ENCODE results near the gene ABI1.

The ABI1 gene

DNA sequence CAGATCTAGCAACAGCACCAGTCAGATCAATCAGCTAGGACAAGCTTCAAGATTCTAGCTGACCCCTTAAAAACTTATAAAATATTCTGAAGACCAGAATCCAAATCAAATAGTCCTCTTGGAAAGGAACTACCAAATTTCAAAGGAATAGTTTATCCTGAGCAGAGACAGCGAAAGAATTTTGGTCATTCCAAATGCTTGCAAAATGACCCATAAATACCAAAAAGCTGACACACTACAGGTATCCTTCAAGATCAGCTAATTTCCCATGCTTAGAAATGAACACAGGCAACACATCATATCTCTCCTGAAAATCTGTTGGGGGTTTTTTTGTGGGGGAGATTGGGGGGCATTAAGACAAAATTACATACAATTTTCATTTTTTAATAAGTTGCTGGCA lies 84.5 kb downstream of the ABI1 start:
- H3K36me3 ChIP-seq (ENCODE audit: control insufficient read depth, insufficient read depth, low read length), result no peaks in the 10 kb centered on the region
- H3K27ac ChIP-seq (ENCODE audit: insufficient read depth, low read depth, low read length, poor library complexity, severe bottlenecking), result no peak overlapping the region
- 100% methylated on average over 1 of the region's 1 CpG for WGBS, 2 experiments
- H3K9me3 ChIP-seq (ENCODE audit: control insufficient read depth, low read length), result no peaks in the 10 kb centered on the region
- no peaks in the 10 kb centered on the region for H3K4me1 ChIP-seq (ENCODE audit: control insufficient read depth, insufficient read depth, low read length)
- H3K4me3 ChIP-seq (ENCODE audit: insufficient read depth, low read depth, low read length), result no peak overlapping the region
- H3K27me3 ChIP-seq (ENCODE audit: control insufficient read depth, insufficient read depth, low read length, poor library complexity, severe bottlenecking), result no peaks in the 10 kb centered on the region

DNA sequence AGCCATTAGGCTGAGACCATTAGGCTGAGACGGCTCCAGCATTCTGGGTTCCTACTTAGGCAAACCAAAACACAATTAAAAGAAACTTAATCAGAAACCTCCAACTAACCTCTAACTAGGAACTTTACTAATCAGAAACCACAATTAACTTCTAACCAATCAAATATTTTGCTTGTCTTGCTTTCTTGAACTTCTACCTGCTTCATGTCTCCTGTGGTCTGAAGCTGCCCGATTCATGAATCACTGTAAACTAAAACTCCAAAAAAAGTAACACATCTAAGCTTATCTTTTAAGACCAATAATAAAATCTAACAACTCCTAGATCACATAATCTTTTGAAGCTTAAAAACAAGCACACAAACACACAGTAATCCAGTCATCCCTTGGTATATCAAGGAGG lies 87.1 kb downstream of the ABI1 start:
- no peak overlapping the region for H3K27ac ChIP-seq (ENCODE audit: insufficient read depth, low read depth, low read length, poor library complexity, severe bottlenecking)
- no peak overlapping the region for H3K4me3 ChIP-seq (ENCODE audit: insufficient read depth, low read depth, low read length)
- H3K36me3 ChIP-seq (ENCODE audit: control insufficient read depth, insufficient read depth, low read length), result no peaks in the 10 kb centered on the region
- H3K9me3 ChIP-seq (ENCODE audit: control insufficient read depth, low read length), result no peaks in the 10 kb centered on the region
- H3K27me3 ChIP-seq (ENCODE audit: control insufficient read depth, insufficient read depth, low read length, poor library complexity, severe bottlenecking), result no peaks in the 10 kb centered on the region
- no peaks in the 10 kb centered on the region for H3K4me1 ChIP-seq (ENCODE audit: control insufficient read depth, insufficient read depth, low read length)
- WGBS, 2 experiments, result 94 to 96% methylated on average over 2 of the region's 2 CpGs

DNA sequence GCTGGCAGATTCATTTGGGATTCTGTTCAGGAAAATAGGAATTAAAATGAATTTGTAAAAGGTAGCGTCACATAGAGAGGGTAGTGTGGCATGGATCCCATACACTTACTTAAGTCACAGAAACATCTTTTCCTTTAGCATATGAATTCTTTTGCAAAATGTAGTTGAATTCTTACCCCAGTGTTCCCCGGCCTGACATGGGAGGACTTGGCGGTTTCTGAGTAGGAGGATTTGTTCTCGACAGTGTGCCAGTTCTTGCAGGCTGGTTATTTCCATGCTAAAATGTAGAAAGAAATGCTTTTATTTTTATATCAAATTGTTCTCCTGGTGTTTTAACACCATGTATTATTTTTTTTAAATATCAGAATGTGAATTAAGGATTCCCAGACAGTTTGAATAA lies 90.7 kb downstream of the ABI1 start:
- Histone ChIP-seq H3K27me3 (ENCODE audit: control insufficient read depth, insufficient read depth, low read length, poor library complexity, severe bottlenecking) (no peaks in the 10 kb centered on the region), H3K9me3 (ENCODE audit: control insufficient read depth, low read length) (no peaks in the 10 kb centered on the region), H3K27ac (ENCODE audit: insufficient read depth, low read depth, low read length, poor library complexity, severe bottlenecking) (no peak overlapping the region), H3K4me3 (ENCODE audit: insufficient read depth, low read depth, low read length) (no peak overlapping the region), H3K36me3 (ENCODE audit: control insufficient read depth, insufficient read depth, low read length) (no peaks in the 10 kb centered on the region), H3K4me1 (ENCODE audit: control insufficient read depth, insufficient read depth, low read length) (no peaks in the 10 kb centered on the region)
- WGBS, 2 experiments, result 95 to 100% methylated on average over 2 to 3 of the region's 4 CpGs

DNA sequence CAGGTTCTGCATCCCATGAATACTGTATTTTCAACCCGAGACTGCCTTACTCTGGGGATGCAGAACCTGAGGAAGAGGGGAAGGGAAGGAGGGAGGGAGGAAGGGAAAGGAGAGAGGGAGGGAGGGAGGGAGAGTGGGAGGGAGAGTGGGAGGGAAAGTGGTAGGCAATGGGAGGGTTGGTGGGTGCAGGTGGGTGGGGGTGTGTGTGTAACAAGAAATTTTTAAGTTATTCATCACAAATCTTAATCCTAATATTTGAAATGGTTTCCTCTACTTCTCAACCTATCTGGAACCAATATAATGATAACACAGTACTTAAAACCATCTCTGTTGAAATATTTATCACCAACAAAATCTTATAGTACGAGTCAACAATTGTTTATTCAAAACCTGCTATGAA lies 95.2 kb downstream of the ABI1 start:
- H3K4me3 ChIP-seq (ENCODE audit: insufficient read depth, low read depth, low read length), result no peak overlapping the region
- no peaks in the 10 kb centered on the region for H3K4me1 ChIP-seq (ENCODE audit: control insufficient read depth, insufficient read depth, low read length)
- no peak overlapping the region for H3K27ac ChIP-seq (ENCODE audit: insufficient read depth, low read depth, low read length, poor library complexity, severe bottlenecking)
- H3K36me3 ChIP-seq (ENCODE audit: control insufficient read depth, insufficient read depth, low read length), result no peaks in the 10 kb centered on the region
- H3K27me3 ChIP-seq (ENCODE audit: control insufficient read depth, insufficient read depth, low read length, poor library complexity, severe bottlenecking), result no peaks in the 10 kb centered on the region
- no peaks in the 10 kb centered on the region for H3K9me3 ChIP-seq (ENCODE audit: control insufficient read depth, low read length)
- 75 to 94% methylated on average over 2 of the region's 2 CpGs for WGBS, 2 experiments

DNA sequence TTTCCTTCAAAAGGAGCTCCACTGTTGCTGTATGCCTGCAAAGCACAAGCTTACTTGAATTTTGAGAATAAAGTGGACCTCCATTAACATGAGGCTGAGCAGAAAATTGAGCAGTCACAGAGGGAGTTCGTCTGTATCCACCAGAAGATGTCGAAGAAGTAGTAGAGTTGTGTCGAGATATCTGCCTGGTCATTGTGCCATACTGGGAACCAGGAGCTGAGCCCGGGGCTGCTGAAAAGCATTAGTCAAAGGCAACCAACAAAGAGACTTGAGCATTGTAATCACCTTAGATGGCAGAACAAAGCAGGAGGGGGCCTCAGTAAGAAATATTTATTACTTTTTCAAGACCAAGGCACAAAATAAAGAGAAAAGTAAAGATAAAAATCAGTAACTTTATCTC lies 101.8 kb downstream of the ABI1 start:
- WGBS, 2 experiments, result 38 to 43% methylated on average over 4 of the region's 4 CpGs

DNA sequence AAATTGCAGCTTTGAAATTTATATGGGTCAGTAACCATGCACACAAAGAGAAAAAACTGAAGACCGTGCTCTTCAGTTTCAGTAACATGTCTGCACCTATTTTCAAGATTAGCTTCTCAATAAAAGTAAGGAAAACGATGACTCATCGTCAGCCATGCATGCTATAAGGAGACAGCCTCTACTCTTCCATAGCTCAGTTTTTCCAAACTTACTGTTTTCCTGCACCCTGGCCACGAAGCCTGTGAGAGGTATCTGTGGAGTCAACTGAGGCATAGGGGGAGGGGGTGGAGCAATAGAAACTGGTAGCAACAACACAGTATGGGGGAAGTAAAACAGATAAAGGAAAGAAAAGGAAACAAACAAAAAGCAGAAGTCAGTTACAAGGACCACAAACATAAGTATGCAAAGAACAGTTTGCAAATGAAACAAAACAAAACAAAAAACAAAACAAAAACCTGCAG lies 105.3 kb downstream of the ABI1 start:
- Histone ChIP-seq H3K27me3 (ENCODE audit: control insufficient read depth, insufficient read depth, low read length, poor library complexity, severe bottlenecking) (no peaks in the 10 kb centered on the region), H3K9me3 (ENCODE audit: control insufficient read depth, low read length) (no peaks in the 10 kb centered on the region), H3K36me3 (ENCODE audit: control insufficient read depth, insufficient read depth, low read length) (no peaks in the 10 kb centered on the region), H3K4me1 (ENCODE audit: control insufficient read depth, insufficient read depth, low read length) (no peaks in the 10 kb centered on the region), H3K27ac (ENCODE audit: insufficient read depth, low read depth, low read length, poor library complexity, severe bottlenecking) (no peak overlapping the region), H3K4me3 (ENCODE audit: insufficient read depth, low read depth, low read length) (no peak overlapping the region)
- 36 to 45% methylated on average over 4 of the region's 4 CpGs for WGBS, 2 experiments

More for the DNA sequence above, 101.8 kb downstream of the ABI1 start:
- H3K27ac ChIP-seq (ENCODE audit: insufficient read depth, low read depth, low read length, poor library complexity, severe bottlenecking), result peak overlapping the region; percentile 2
- no peaks in the 10 kb centered on the region for H3K27me3 ChIP-seq (ENCODE audit: control insufficient read depth, insufficient read depth, low read length, poor library complexity, severe bottlenecking)
- no peaks in the 10 kb centered on the region for H3K36me3 ChIP-seq (ENCODE audit: control insufficient read depth, insufficient read depth, low read length)
- no peaks in the 10 kb centered on the region for H3K4me1 ChIP-seq (ENCODE audit: control insufficient read depth, insufficient read depth, low read length)
- no peaks in the 10 kb centered on the region for H3K9me3 ChIP-seq (ENCODE audit: control insufficient read depth, low read length)
- H3K4me3 ChIP-seq (ENCODE audit: insufficient read depth, low read depth, low read length), result no peak overlapping the region

DNA sequence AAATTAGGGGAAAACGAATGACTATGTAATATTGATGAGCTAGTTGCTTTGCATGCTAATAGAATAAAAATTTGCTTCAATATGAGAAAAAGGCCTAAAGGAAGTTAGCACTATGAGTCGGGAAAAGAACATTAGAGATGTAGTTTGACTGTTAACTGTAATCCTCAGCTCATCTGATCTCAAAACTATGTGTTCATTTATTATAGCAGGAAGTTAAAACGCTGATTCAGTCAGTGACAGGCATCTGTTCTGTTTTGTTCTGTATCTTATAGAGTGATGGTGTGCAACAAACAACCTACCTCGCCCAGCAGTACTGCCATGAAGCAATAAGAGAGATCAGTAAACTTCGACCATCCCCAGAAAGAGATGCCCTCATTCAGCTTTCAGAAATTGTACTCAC lies 114.7 kb downstream of the ABI1 start:
- H3K9me3 ChIP-seq (ENCODE audit: control insufficient read depth, low read length), result no peaks in the 10 kb centered on the region
- peaks cover 10% of the 10 kb centered on the region for H3K36me3 ChIP-seq (ENCODE audit: control insufficient read depth, insufficient read depth, low read length)
- no peak overlapping the region for H3K27ac ChIP-seq (ENCODE audit: insufficient read depth, low read depth, low read length, poor library complexity, severe bottlenecking)
- no peak overlapping the region for H3K4me3 ChIP-seq (ENCODE audit: insufficient read depth, low read depth, low read length)
- 88 to 92% methylated on average over 5 of the region's 5 CpGs for WGBS, 2 experiments
- H3K4me1 ChIP-seq (ENCODE audit: control insufficient read depth, insufficient read depth, low read length), result no peaks in the 10 kb centered on the region
- H3K27me3 ChIP-seq (ENCODE audit: control insufficient read depth, insufficient read depth, low read length, poor library complexity, severe bottlenecking), result no peaks in the 10 kb centered on the region

DNA sequence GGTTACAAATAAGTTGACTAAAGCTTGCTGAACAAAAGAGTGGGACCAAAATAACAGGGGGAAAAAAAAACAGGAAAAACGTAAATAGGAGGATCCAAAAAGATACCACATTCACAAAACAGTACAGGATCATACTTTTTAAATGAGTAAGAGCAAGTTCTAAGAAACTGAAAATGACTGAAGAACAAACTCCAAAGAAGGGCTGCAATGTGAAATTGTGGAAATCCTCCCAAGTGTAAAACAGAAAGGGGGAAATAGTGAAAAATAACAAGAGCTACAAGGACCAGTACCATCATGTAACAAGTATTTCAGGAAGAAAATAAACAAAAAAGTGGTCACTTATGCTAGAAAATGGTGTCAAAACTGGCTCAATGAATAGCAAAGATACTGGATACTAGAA lies 116.9 kb downstream of the ABI1 start:
- H3K36me3 ChIP-seq (ENCODE audit: control insufficient read depth, insufficient read depth, low read length), result peaks cover 10% of the 10 kb centered on the region
- no peaks in the 10 kb centered on the region for H3K4me1 ChIP-seq (ENCODE audit: control insufficient read depth, insufficient read depth, low read length)
- no CpG with 5 or more reads among the region's 1 CpG for WGBS, 2 experiments
- no peaks in the 10 kb centered on the region for H3K9me3 ChIP-seq (ENCODE audit: control insufficient read depth, low read length)
- no peaks in the 10 kb centered on the region for H3K27me3 ChIP-seq (ENCODE audit: control insufficient read depth, insufficient read depth, low read length, poor library complexity, severe bottlenecking)
- H3K27ac ChIP-seq (ENCODE audit: insufficient read depth, low read depth, low read length, poor library complexity, severe bottlenecking), result no peak overlapping the region
- no peak overlapping the region for H3K4me3 ChIP-seq (ENCODE audit: insufficient read depth, low read depth, low read length)

DNA sequence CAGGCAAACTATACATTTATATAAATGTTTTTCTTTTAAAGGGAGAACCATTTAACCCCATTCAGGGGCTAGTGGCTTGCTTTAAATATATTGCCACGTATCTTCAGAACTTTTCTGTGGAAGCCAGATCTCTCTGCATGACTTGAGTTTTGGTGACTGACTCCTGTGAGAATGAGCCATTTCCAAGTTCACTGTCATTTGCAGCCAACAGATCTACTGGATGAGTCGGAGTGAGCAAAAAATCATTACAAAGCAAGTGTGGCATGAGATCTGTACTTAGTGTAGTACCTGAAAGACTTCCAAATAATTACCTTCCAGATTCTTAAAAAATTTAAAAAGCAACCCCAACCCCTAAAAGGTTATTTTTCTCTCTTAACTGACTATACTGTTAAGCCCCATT lies 117.7 kb downstream of the ABI1 start:
- no peaks in the 10 kb centered on the region for H3K9me3 ChIP-seq (ENCODE audit: control insufficient read depth, low read length)
- WGBS, 2 experiments, result 89 to 92% methylated on average over 2 of the region's 2 CpGs
- H3K4me3 ChIP-seq (ENCODE audit: insufficient read depth, low read depth, low read length), result no peak overlapping the region
- H3K4me1 ChIP-seq (ENCODE audit: control insufficient read depth, insufficient read depth, low read length), result no peaks in the 10 kb centered on the region
- peaks cover 10% of the 10 kb centered on the region for H3K36me3 ChIP-seq (ENCODE audit: control insufficient read depth, insufficient read depth, low read length)
- no peaks in the 10 kb centered on the region for H3K27me3 ChIP-seq (ENCODE audit: control insufficient read depth, insufficient read depth, low read length, poor library complexity, severe bottlenecking)
- no peak overlapping the region for H3K27ac ChIP-seq (ENCODE audit: insufficient read depth, low read depth, low read length, poor library complexity, severe bottlenecking)

DNA sequence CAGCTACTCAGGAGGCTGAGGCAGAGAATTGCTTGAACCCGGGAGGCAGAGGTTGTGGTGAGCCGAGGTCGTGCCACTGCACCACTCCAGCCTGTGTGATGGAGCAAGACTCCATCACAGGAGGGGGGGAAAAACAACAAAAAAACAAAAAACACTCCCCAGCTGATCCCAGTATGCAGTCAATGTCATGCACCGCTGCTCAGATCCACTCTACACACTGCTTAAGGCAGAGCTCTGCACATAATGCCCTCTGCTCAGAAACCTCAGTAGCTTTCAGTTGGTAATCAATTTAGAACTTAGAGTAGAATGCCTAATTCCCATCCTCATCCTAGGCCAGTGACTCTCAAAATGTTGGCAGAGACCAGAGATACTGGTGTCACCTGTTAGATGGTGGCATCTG lies 119.4 kb downstream of the ABI1 start:
- 94 to 97% methylated on average over 4 of the region's 4 CpGs for WGBS, 2 experiments
- no peaks in the 10 kb centered on the region for H3K27me3 ChIP-seq (ENCODE audit: control insufficient read depth, insufficient read depth, low read length, poor library complexity, severe bottlenecking)
- no peak overlapping the region for H3K4me3 ChIP-seq (ENCODE audit: insufficient read depth, low read depth, low read length)
- H3K9me3 ChIP-seq (ENCODE audit: control insufficient read depth, low read length), result no peaks in the 10 kb centered on the region
- H3K27ac ChIP-seq (ENCODE audit: insufficient read depth, low read depth, low read length, poor library complexity, severe bottlenecking), result no peak overlapping the region
- H3K4me1 ChIP-seq (ENCODE audit: control insufficient read depth, insufficient read depth, low read length), result no peaks in the 10 kb centered on the region
- peaks cover 13% of the 10 kb centered on the region for H3K36me3 ChIP-seq (ENCODE audit: control insufficient read depth, insufficient read depth, low read length)

DNA sequence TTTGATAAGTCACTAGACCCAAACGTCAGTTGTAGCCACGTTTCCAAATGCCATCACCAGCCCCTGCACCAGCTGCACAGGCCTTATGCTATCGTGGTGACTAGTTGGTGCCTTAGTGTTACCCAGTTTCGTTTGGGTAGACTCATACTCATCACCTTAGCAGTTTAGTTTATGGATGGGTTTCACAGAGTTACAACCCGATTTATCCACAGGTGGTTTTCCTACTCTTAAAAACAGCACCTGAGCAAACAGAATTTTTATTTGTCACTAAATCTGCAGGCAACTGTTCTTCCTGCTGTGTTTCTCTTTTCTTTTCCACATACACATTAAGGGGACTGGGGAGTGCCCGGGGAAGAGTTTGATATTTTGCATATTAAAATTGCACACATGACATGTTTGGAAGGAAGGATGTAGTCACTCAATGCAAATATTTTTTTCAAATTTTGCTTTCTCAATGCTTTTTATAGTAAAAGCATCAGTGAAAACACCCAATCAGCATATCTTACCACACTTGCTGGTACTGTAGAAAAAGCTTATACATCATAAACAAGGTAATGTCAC lies 121.6 kb downstream of the ABI1 start:
- Histone ChIP-seq H3K27me3 (ENCODE audit: control insufficient read depth, insufficient read depth, low read length, poor library complexity, severe bottlenecking) (no peaks in the 10 kb centered on the region), H3K4me3 (ENCODE audit: insufficient read depth, low read depth, low read length) (no peak overlapping the region), H3K4me1 (ENCODE audit: control insufficient read depth, insufficient read depth, low read length) (peaks cover 7% of the 10 kb centered on the region), H3K9me3 (ENCODE audit: control insufficient read depth, low read length) (no peaks in the 10 kb centered on the region), H3K36me3 (ENCODE audit: control insufficient read depth, insufficient read depth, low read length) (peaks cover 14% of the 10 kb centered on the region), H3K27ac (ENCODE audit: insufficient read depth, low read depth, low read length, poor library complexity, severe bottlenecking) (no peak overlapping the region)
- WGBS, 2 experiments, result 89 to 91% methylated on average over 5 to 6 of the region's 6 CpGs
